IMR-90 (cell line): ENCODE measurements around the gene GABRB3. TPM values are rescaled to one million over a fixed set of nuclear protein-coding genes. Genes with fewer than 3 reads are reported as not detected.

ENCODE experiments used
- ATAC-seq: fragments of 200-7000 bp; cut with Tn5 transposase; 2 replicates; pipeline ENCODE4 v1.9.1; 2020; ENCODE audit warnings: low read depth, mild to moderate bottlenecking, moderate library complexity
- BruUV-seq: library from RNA; stranded (reverse); fragments of 400-500 nt; replicated peaks from 2 replicates; lab custom pipeline; 2021; lab: Mats Ljungman, UMichigan
- CTCF ChIA-PET: fragments of 300-600 bp; formaldehyde crosslinking; extraction: SDS; loops from one replicate; lab custom pipeline; 2021; ENCODE audit warnings: antibody characterized with exemption; lab: Yijun Ruan, JAX
- POLR2A ChIA-PET: fragments of 300-600 bp; sonication (Branson Sonifier 250); formaldehyde crosslinking; loops from one replicate; lab custom pipeline; 2022; ENCODE audit warnings: antibody characterized with exemption; ENCODE audit not compliant: unreplicated experiment; lab: Charles Lee
- DNase-seq: peaks from one replicate; pipeline ENCODE4 v3.0.0; 2013
- H2AFZ ChIP-seq: replicated peaks from 2 replicates; pipeline ENCODE3; 2013; ENCODE audit warnings: low read length, mild to moderate bottlenecking; ENCODE audit not compliant: poor library complexity
- H2AK5ac ChIP-seq: 2 replicates; pipeline ENCODE4 v1.6.1; 2013; ENCODE audit warnings: low read depth, low read length, inconsistent platforms
- H2AK9ac ChIP-seq: replicated peaks from 2 replicates; pipeline ENCODE3; 2013; ENCODE audit warnings: mild to moderate bottlenecking, low read depth, low read length, moderate library complexity; ENCODE audit not compliant: poor library complexity
- H2BK120ac ChIP-seq: 2 replicates; pipeline ENCODE4 v1.6.1; 2013; ENCODE audit warnings: low read depth, low read length, inconsistent platforms
- H2BK15ac ChIP-seq: 3 replicates; pipeline ENCODE4 v1.6.1; 2013; ENCODE audit warnings: low read depth, low read length, inconsistent platforms
- H2BK20ac ChIP-seq: 2 replicates; pipeline ENCODE4 v1.6.1; 2013; ENCODE audit warnings: low read depth, mild to moderate bottlenecking, inconsistent platforms, low read length, moderate library complexity
- H2BK5ac ChIP-seq: 2 replicates; pipeline ENCODE4 v1.6.1; 2013; ENCODE audit warnings: mild to moderate bottlenecking, low read depth, low read length, inconsistent platforms; ENCODE audit not compliant: poor library complexity, severe bottlenecking
- H3K14ac ChIP-seq: replicated peaks from 2 replicates; pipeline ENCODE4 v1.6.1; 2013; ENCODE audit warnings: low read depth, low read length, inconsistent platforms
- H3K18ac ChIP-seq: 2 replicates; pipeline ENCODE4 v1.6.1; 2013; ENCODE audit warnings: low read depth, low read length, control low read depth
- H3K23ac ChIP-seq: 2 replicates; pipeline ENCODE4 v1.6.1; 2013; ENCODE audit warnings: low read depth, low read length, inconsistent platforms
- H3K27ac ChIP-seq: 2 replicates; pipeline ENCODE4 v1.5.1; 2013; ENCODE audit warnings: mild to moderate bottlenecking, control low read depth, low read length; ENCODE audit not compliant: insufficient read depth
- H3K27me3 ChIP-seq: 2 replicates; pipeline ENCODE4 v1.6.1; 2013; ENCODE audit warnings: low read length; ENCODE audit not compliant: control insufficient read depth, insufficient read depth
- H3K36me3 ChIP-seq: 2 replicates; pipeline ENCODE4 v1.6.1; 2013; ENCODE audit warnings: low read length, mixed read lengths; ENCODE audit not compliant: control insufficient read depth, insufficient read depth
- H3K4ac ChIP-seq: 2 replicates; pipeline ENCODE4 v1.6.1; 2013; ENCODE audit warnings: low read depth, low read length, inconsistent platforms
- H3K4me1 ChIP-seq: 2 replicates; pipeline ENCODE4 v1.6.1; 2013; ENCODE audit warnings: low read length, mixed read lengths; ENCODE audit not compliant: control insufficient read depth, insufficient read depth
- H3K4me2 ChIP-seq: 2 replicates; pipeline ENCODE4 v1.6.1; 2013; ENCODE audit warnings: low read depth, mild to moderate bottlenecking, control low read depth, low read length, moderate library complexity
- H3K4me3 ChIP-seq: 2 replicates; pipeline ENCODE4 v1.5.1; 2013; ENCODE audit warnings: low read depth, mild to moderate bottlenecking, control low read depth, low read length, moderate library complexity; ENCODE audit not compliant: insufficient read depth
- H3K56ac ChIP-seq: 2 replicates; pipeline ENCODE4 v1.6.1; 2013; ENCODE audit warnings: low read length, inconsistent platforms; ENCODE audit not compliant: insufficient read depth; ENCODE audit errors: extremely low read depth
- H3K79me1 ChIP-seq, 2 experiments: 2 replicates each; pipeline ENCODE4 v1.6.1; 2013; ENCODE audit warnings: low read length in 2 of 2, inconsistent platforms in 1 of 2, low read depth in 1 of 2
- H3K9ac ChIP-seq: 2 replicates; pipeline ENCODE4 v1.6.1; 2013; ENCODE audit warnings: low read depth, low read length, control low read depth
- H3K9me1 ChIP-seq: 2 replicates; pipeline ENCODE4 v1.6.1; 2013; ENCODE audit warnings: low read length, inconsistent platforms; ENCODE audit not compliant: insufficient read depth
- H3K9me3 ChIP-seq: 2 replicates; pipeline ENCODE4 v1.6.1; 2013; ENCODE audit warnings: low read length; ENCODE audit not compliant: control insufficient read depth, insufficient read depth
- H4K20me1 ChIP-seq: 2 replicates; pipeline ENCODE4 v1.6.1; 2013; ENCODE audit warnings: low read length, inconsistent platforms; ENCODE audit not compliant: insufficient read depth
- H4K5ac ChIP-seq: 2 replicates; pipeline ENCODE4 v1.6.1; 2013; ENCODE audit warnings: mild to moderate bottlenecking, low read depth, low read length, control low read depth
- H4K8ac ChIP-seq, 2 experiments: 2 replicates each; pipeline ENCODE4 v1.6.1; 2013; ENCODE audit warnings: low read depth in 2 of 2, low read length in 2 of 2, control low read depth in 1 of 2, inconsistent platforms in 1 of 2
- H4K91ac ChIP-seq: 2 replicates; pipeline ENCODE4 v1.6.1; 2013; ENCODE audit warnings: low read depth, low read length, inconsistent platforms; ENCODE audit not compliant: insufficient read depth
- FOS ChIP-seq: fragments of 150-350 bp; IDR thresholded peaks from 2 replicates; pipeline ENCODE4 v1.6.1; 2016; ENCODE audit warnings: low read depth, low read length
- MAZ ChIP-seq: IDR thresholded peaks from 2 replicates; pipeline ENCODE4 v1.6.1; 2012; ENCODE audit warnings: low read depth, mild to moderate bottlenecking, low read length, improper control_type of control experiment, moderate library complexity, borderline replicate concordance
- MXI1 ChIP-seq: IDR thresholded peaks from 2 replicates; pipeline ENCODE4 v1.6.1; 2012; ENCODE audit warnings: low read depth, mild to moderate bottlenecking, low read length, moderate library complexity, borderline replicate concordance
- POLR2A ChIP-seq: IDR thresholded peaks from 2 replicates; pipeline ENCODE4 v1.6.1; 2012; ENCODE audit warnings: mild to moderate bottlenecking, low read depth, low read length
- RAD21 ChIP-seq: IDR thresholded peaks from 2 replicates; pipeline ENCODE4 v1.6.1; 2012; ENCODE audit warnings: low read length, improper control_type of control experiment
- RCOR1 ChIP-seq: IDR thresholded peaks from 2 replicates; pipeline ENCODE4 v1.6.1; 2012; ENCODE audit warnings: mild to moderate bottlenecking, low read length, improper control_type of control experiment; ENCODE audit not compliant: insufficient replicate concordance
- RFX5 ChIP-seq: IDR thresholded peaks from 2 replicates; pipeline ENCODE4 v1.8.0; 2012; ENCODE audit warnings: low read depth, mild to moderate bottlenecking, low read length, moderate library complexity
- WGBS, 2 experiments: methylation state at CpG; one replicate each; pipeline versions ENCODE4 v1.1.5 to v1.1.7; 2013; ENCODE audit warnings: missing lambda C conversion rate in 2 of 2; ENCODE audit not compliant: insufficient read length in 1 of 2; ENCODE audit errors: extremely low coverage in 2 of 2; 5-methylcytosine and 5-hydroxymethylcytosine counted together
- dilution Hi-C: fragments of 300-500 bp; cut with HindIII; formaldehyde crosslinking; loops from one replicate; pipeline ENCODE4 v1.14.3; 2018; ENCODE audit warnings: low sequenced_read_pairs; ENCODE audit not compliant: unreplicated experiment
- in situ Hi-C: fragments of 300-500 bp; cut with MboI; formaldehyde crosslinking; loops from 3 replicates; pipeline ENCODE4 v1.14.3; 2019; ENCODE audit warnings: low sequenced_read_pairs, inconsistent platforms, mixed read lengths
- intact Hi-C: fragments of 100-400 bp; cut with micrococcal nuclease; formaldehyde crosslinking; loops from 2 replicates; pipeline ENCODE4 v1.10.0; 2022
- polyA plus RNA-seq, 3 experiments: library from polyadenylated mRNA; depleted of rRNA; stranded (reverse); fragments of >200 nt; gene quantifications; 2 replicates each; pipeline ENCODE4 v1.2.3, GENCODE V29; 2012; ENCODE audit warnings: low replicate concordance in 1 of 3
- total RNA-seq: library from RNA; depleted of rRNA; stranded (reverse); fragments of >200 nt; gene quantifications from 2 replicates; pipeline ENCODE4 v1.2.3, GENCODE V29; 2012
- TF ChIP-seq, protein P1 (sequence below): conservative IDR thresholded peaks from 2 replicates; pipeline ENCODE4 v1.5.1; 2012; ENCODE audit warnings: mild to moderate bottlenecking, low read depth, low read length, improper control_type of control experiment
- TF ChIP-seq, protein P2 (sequence below): fragments of 150-350 bp; IDR thresholded peaks from 2 replicates; pipeline ENCODE4 v1.6.1; 2016; ENCODE audit warnings: low read depth, mild to moderate bottlenecking, low read length, moderate library complexity, borderline replicate concordance

The GABRB3 gene
- total and polyA plus RNA-seq, 2 of the 4 experiments (the other 2 are of a cell fraction): 0.36 to 0.54 TPM

DNA sequence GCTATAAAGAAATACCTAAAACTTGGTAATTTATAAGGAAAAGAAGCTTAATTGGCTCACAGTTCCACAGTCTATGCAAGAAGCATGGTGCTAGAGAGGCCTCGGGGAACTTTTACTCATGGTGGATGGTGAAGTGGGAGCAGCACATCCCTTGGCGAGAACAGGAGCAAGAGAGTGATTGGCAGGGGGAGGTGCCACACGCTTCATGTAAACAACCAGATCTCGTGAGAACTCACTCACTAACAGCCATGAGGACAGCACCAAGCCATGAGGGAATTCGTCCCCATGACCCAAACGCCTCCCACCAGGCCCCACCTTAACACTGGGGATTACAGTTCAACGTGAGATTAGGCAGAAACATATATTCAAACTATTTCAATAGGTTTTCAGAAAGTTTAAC lies 28.0 kb downstream of the GABRB3 start:
- Histone ChIP-seq H2AFZ (no peak overlapping the region), H3K9me3 (peaks cover 13% of the 10 kb centered on the region), H4K5ac (no peak overlapping the region), H3K23ac (no peak overlapping the region), H4K8ac (no peak overlapping the region), H2BK5ac (no peak overlapping the region), H3K4ac (no peak overlapping the region), H3K56ac (no peak overlapping the region), H3K36me3 (no peaks in the 10 kb centered on the region), H2AK5ac (no peak overlapping the region), H3K4me3 (no peak overlapping the region), H2BK20ac (no peak overlapping the region), H2BK15ac (no peak overlapping the region), H3K79me1 (no peaks in the 10 kb centered on the region), H2BK120ac (no peak overlapping the region), H2AK9ac (no peak overlapping the region), H3K18ac (no peak overlapping the region), H4K91ac (no peak overlapping the region), H3K4me2 (no peak overlapping the region), H4K20me1 (no peaks in the 10 kb centered on the region), H3K27ac (no peak overlapping the region), H3K14ac (no peak overlapping the region), H3K4me1 (no peaks in the 10 kb centered on the region), H3K9me1 (no peaks in the 10 kb centered on the region), H3K27me3 (no peaks in the 10 kb centered on the region), H3K9ac (no peak overlapping the region)
- no TSS peak for BruUV-seq
- WGBS, 2 experiments: no CpG with 5 or more reads among the region's 7 CpGs
- ChIA-PET POLR2A (no interaction called here), CTCF (no interaction called here)
- DNase-seq (no peak), ATAC-seq (no peak)
- intact Hi-C loops (no loop called here), dilution Hi-C loops (no loop called here), in situ Hi-C loops (no loop called here)
- TF ChIP-seq MXI1 (no peak), RAD21 (no peak), POLR2A (no peak), MAZ (no peak), RCOR1 (no peak), RFX5 (no peak), FOS (no peak)
- TF ChIP-seq, protein P1, sequence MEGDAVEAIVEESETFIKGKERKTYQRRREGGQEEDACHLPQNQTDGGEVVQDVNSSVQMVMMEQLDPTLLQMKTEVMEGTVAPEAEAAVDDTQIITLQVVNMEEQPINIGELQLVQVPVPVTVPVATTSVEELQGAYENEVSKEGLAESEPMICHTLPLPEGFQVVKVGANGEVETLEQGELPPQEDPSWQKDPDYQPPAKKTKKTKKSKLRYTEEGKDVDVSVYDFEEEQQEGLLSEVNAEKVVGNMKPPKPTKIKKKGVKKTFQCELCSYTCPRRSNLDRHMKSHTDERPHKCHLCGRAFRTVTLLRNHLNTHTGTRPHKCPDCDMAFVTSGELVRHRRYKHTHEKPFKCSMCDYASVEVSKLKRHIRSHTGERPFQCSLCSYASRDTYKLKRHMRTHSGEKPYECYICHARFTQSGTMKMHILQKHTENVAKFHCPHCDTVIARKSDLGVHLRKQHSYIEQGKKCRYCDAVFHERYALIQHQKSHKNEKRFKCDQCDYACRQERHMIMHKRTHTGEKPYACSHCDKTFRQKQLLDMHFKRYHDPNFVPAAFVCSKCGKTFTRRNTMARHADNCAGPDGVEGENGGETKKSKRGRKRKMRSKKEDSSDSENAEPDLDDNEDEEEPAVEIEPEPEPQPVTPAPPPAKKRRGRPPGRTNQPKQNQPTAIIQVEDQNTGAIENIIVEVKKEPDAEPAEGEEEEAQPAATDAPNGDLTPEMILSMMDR: no peak
- TF ChIP-seq, protein P2, sequence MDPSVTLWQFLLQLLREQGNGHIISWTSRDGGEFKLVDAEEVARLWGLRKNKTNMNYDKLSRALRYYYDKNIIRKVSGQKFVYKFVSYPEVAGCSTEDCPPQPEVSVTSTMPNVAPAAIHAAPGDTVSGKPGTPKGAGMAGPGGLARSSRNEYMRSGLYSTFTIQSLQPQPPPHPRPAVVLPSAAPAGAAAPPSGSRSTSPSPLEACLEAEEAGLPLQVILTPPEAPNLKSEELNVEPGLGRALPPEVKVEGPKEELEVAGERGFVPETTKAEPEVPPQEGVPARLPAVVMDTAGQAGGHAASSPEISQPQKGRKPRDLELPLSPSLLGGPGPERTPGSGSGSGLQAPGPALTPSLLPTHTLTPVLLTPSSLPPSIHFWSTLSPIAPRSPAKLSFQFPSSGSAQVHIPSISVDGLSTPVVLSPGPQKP: no peak
